ENCODE results near the gene TMEM240.
"Not testable (repeated sequence)": the region's sequence is repeated elsewhere in the genome, so short reads cannot be mapped to it uniquely, and the experiment has no call there.

TMEM240 gene

DNA sequence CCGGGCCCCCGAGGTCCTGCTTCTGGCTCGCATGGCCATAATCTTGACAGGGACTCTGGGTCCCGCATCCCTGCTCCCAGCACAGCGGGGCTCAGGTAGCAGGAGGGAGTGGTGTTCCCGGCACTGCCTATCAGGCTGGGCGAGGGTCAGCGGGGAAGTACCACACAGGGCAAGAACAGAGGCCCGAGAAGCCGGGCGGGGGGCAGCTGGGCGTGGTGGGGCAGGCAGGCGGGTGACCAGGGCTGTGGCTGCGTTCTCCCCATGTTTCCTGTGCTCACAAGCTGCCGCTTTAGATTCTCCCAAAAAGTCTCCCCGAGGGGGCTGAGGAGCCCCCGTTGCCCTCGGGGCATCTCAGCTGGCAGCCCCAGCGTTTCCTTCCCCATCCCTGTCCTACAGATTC lies 50.6 kb downstream of the TMEM240 start:
- DNase-seq = no peak

DNA sequence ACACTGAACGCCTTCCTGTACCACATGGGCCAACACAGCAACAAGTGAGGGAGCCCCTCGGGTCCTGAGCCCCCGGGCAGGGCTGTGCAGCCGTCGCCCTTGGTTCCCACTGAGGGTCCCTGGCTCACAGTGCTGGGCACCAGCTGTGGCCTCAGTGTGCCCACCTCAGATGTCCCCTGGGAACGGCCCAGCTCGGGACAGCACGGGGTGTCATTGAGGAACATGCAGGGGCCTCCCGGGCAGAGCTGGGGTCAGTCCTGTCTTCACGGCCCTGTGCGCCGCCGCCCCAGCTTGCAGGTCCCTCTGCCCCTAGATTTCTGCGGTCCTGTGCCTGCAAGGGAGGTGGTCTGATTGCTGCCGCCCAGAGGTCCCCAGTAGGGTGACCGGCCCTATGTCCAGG lies 51.2 kb downstream of the TMEM240 start:
- DNase-seq = no peak

DNA sequence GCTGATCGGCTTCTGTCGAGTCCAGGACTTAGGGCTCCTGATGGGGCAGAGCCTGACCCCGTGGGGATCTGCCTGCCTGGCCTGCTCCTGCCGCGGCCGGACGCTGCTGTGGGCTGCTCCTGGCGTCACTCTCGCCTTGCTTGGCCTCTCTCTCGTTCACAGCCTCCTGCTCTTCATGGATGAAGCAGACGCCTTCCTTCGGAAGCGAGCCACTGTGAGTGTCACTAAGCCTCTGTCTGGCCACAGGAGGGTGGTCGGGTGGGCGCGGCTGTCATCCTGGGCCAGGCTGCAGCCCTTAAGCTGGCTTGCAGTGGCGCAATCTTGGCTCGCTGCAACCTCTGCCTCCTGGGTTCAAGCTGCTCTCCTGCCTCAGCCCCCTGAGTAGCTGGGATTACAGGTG lies 52.7 kb downstream of the TMEM240 start:
- no peak for DNase-seq

DNA sequence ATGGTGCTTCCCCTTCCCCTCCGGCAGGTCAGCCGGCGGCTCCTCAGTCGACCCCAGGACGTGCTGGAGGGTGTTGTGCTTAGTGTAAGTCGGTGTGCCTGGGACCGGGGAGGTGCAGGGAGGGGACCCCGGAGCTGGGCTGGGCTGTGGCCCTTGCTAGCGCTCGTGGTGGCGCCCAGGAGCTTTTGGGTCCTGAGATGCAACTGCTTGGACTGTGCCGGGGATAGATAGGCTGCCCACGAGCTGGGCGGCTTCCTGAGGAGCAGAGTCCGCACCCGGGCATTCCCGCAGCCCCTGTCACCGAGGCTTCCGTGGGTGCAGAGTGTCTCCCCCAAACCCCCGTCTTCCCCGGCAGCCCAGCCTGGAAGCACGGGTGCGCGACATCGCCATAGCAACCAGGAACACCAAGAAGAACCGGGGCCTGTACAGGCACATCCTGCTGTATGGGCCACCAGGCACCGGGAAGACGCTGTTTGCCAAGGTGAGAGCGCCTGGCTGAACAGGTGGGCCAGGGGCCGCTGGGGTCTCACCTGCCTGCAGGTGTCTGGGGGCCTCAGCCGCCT lies 54.6 kb downstream of the TMEM240 start:
- DNase-seq = not testable (repeated sequence)

DNA sequence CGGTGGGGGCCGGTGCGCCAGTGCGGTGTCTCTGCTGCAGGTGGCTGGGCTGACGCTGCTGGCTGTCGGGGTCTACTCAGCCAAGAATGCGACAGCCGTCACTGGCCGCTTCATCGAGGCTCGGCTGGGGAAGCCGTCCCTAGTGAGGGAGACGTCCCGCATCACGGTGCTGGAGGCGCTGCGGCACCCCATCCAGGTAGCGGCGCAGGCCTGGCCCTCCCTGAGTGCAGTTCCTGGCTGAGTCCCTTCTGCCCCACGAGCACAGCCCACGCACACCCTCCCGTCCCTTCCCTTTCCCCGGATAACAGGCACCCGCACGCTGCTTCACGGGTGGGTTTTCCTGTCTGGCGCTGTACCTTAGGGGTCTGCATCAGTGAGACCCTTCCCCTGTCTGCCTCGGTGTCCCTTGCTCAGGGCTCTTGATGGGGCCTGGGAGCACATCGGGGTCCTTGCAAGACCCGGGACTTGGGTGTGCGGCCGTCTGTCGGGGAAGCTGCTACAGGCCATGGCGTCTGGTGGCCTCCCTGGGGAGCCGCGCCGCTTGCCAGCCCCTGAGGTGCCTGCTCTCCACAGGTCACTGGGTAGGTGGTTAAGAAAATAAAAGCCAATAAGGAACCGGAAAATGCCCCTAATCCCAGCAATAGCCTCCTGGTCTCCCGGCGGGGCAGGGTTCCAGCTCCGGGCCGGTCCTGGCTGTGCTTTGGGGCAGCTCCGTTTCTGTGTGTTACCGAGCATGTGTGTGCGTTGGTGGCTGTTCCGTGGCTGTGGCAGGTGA lies 55.3 kb downstream of the TMEM240 start:
- DNase-seq = not testable (repeated sequence)

Data from activated CD4-positive, alpha-beta T cell treated with anti-CD3 and anti-CD28 coated beads, Interleukin-2, amount 50 U/mL, for 16 hours (primary cell).